Sigmoid colon (tissue), 7 donors: Measurements from ENCODE around the gene LRGUK. TPM values are rescaled to one million over a fixed set of nuclear protein-coding genes. Genes with fewer than 3 reads are reported as not detected.

Source experiments
- DNase-seq: peaks from one replicate; pipeline ENCODE4 v3.0.0-alpha.2; 2019
- H3K27ac ChIP-seq, 4 donors: fragments of 200-600 bp; sonication (generic); one replicate each; pipeline ENCODE4 v1.5.1; 2016 to 2019; ENCODE audit warnings: mild to moderate bottlenecking in 1 of 4
- H3K27me3 ChIP-seq, 3 donors: fragments of 200-600 bp; sonication (generic); one replicate each; pipeline ENCODE4 v1.5.1; 2019; ENCODE audit warnings: mild to moderate bottlenecking in 1 of 3
- H3K36me3 ChIP-seq, 4 donors: fragments of 200-600 bp; sonication (generic); one replicate each; pipeline ENCODE4 v1.5.1; 2016 to 2019
- H3K4me1 ChIP-seq, 4 donors: fragments of 200-600 bp; sonication (generic); one replicate each; pipeline ENCODE4 v1.5.1; 2017 to 2019
- H3K4me3 ChIP-seq, 4 donors: fragments of 200-600 bp; sonication (generic); one replicate each; pipeline ENCODE4 v1.5.1; 2017 to 2019; ENCODE audit warnings: mild to moderate bottlenecking in 2 of 4, moderate library complexity in 1 of 4
- H3K9me3 ChIP-seq, 4 donors: fragments of 200-600 bp in 3 of 4; sonication (generic) in 3 of 4; one replicate each; pipeline versions ENCODE4 v1.5.1 to v1.6.1; 2013 to 2019
- CTCF ChIP-seq, 4 experiments: fragments of 450-650 bp in 3 of 4; fragments of 200-600 bp in 1 of 4; IDR thresholded peaks; one replicate each; pipeline ENCODE4 v1.5.1; 2016 to 2019; ENCODE audit warnings: antibody characterized with exemption in 4 of 4, mild to moderate bottlenecking in 3 of 4, moderate library complexity in 2 of 4
- EP300 ChIP-seq, 4 donors: sonication (generic); formaldehyde crosslinking; IDR thresholded peaks; one replicate each; pipeline ENCODE4 v1.6.1; 2017; ENCODE audit warnings: antibody characterized with exemption in 4 of 4
- POLR2A ChIP-seq, 2 donors: fragments of 450-650 bp; IDR thresholded peaks; one replicate each; pipeline ENCODE4 v1.6.1; 2016; ENCODE audit warnings: antibody characterized with exemption in 2 of 2, mild to moderate bottlenecking in 2 of 2, moderate library complexity in 2 of 2
- POLR2AphosphoS5 ChIP-seq, 4 donors: sonication (generic); formaldehyde crosslinking; IDR thresholded peaks; one replicate each; pipeline ENCODE4 v1.6.1; 2017; ENCODE audit warnings: antibody characterized with exemption in 4 of 4
- WGBS, 2 donors: extraction: QIAGEN DNeasy Blood & Tissue Kit; methylation state at CpG; one replicate each; pipeline ENCODE4 v1.1.7; 2013; 5-methylcytosine and 5-hydroxymethylcytosine counted together
- intact Hi-C: fragments of 100-400 bp; cut with DNase I; formaldehyde crosslinking; loops from one replicate; pipeline ENCODE4 v1.15.1; 2023
- polyA plus RNA-seq, 3 donors: library from polyadenylated mRNA; stranded (reverse); fragments of 200-250 nt; gene quantifications; one replicate each; pipeline ENCODE4 v1.2.3, GENCODE V29; 2013
- total RNA-seq, 4 donors: library from RNA; depleted of rRNA; stranded (reverse); fragments of >200 nt; gene quantifications; one replicate each; pipeline ENCODE4 v1.1.0, GENCODE V29; 2016
- donor health status: healthy with polysubstance abuse.
- donor health status: Bipolar disorder and iron deficiency.
- donor health status: healthy.

Gene LRGUK
- total and polyA plus RNA-seq, 7 donors, result 0.03 to 0.71 (median 0.33) TPM; not detected in 2

- Histone ChIP-seq H3K27ac (no peak overlapping the region), H3K9me3 (no peaks in the 10 kb centered on the region), H3K27me3 (no peaks in the 10 kb centered on the region), H3K4me1 (no peaks in the 10 kb centered on the region), H3K4me3 (no peak overlapping the region), H3K36me3 (no peaks in the 10 kb centered on the region)
- 68 to 84% methylated on average over 3 of the region's 3 CpGs for WGBS, 2 donors
- TF ChIP-seq POLR2A (IDR thresholded peaks at IDR 0.05) (no peak), EP300 (IDR thresholded peaks at IDR 0.05) (no peak), CTCF (IDR thresholded peaks at IDR 0.05) (no peak), POLR2AphosphoS5 (IDR thresholded peaks at IDR 0.05) (no peak)
- intact Hi-C loops, result no loop called here
- no peak for DNase-seq
Observed at GRCh38 chr7:134084488-134085144, 42.5 kb upstream of the LRGUK start.

- intact Hi-C loops, result no loop called here
Observed at GRCh38 chr7:134085311-134085710, 41.8 kb upstream of the LRGUK start.

DNA sequence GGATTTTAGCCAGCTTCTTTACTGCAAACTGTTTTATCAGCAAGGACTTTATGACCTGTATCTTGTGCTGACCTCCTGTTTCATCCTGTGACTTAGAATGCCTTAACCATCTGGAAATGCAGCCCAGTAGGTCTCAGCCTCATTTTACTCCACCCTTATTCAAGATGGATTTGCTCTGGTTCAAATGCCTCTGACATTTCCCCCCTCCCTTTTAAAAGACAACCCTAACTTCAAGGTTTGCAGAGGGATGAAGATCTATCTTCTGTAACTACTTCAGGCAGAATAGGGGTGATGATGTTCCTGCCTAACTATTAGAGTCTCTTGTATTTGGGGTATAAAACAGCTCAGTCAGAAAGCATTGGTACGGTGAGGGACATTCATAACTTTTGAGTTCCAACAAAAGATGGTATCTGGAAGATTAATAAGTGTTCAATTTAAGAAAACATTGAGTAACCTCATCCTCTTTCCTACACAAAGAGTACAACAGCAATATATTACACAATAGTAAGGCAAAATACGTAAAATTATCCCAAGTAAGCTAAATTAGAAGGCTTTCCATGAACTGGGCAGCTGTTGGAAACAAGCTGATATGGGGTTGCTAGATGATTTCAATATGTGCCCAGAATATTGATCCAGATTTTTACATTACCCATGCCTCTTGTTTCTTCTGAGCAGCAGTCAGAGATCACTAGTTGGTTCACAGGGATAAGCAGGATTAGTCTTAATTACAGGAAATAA is 40.0 kb upstream of the LRGUK start:
- Histone ChIP-seq H3K36me3 (no peaks in the 10 kb centered on the region), H3K4me1 (no peaks in the 10 kb centered on the region), H3K4me3 (no peak overlapping the region), H3K27me3 (no peaks in the 10 kb centered on the region), H3K9me3 (no peaks in the 10 kb centered on the region), H3K27ac (no peak overlapping the region)
- TF ChIP-seq POLR2AphosphoS5 (IDR thresholded peaks at IDR 0.05) (no peak), EP300 (IDR thresholded peaks at IDR 0.05) (no peak), CTCF (IDR thresholded peaks at IDR 0.05) (no peak), POLR2A (IDR thresholded peaks at IDR 0.05) (no peak)
- intact Hi-C loops, result no loop called here
- 87 to 91% methylated on average over 2 of the region's 2 CpGs for WGBS, 2 donors
- no peak for DNase-seq

More at GRCh38 chr7:134085311-134085710, 41.8 kb upstream of the LRGUK start:
- Histone ChIP-seq H3K36me3 (no peaks in the 10 kb centered on the region), H3K4me3 (no peak overlapping the region), H3K27ac (no peak overlapping the region), H3K27me3 (no peaks in the 10 kb centered on the region), H3K9me3 (no peaks in the 10 kb centered on the region), H3K4me1 (no peaks in the 10 kb centered on the region)
- DNase-seq, result no peak
- TF ChIP-seq POLR2AphosphoS5 (IDR thresholded peaks at IDR 0.05) (no peak), POLR2A (IDR thresholded peaks at IDR 0.05) (no peak), EP300 (IDR thresholded peaks at IDR 0.05) (no peak), CTCF (IDR thresholded peaks at IDR 0.05) (no peak)

DNA sequence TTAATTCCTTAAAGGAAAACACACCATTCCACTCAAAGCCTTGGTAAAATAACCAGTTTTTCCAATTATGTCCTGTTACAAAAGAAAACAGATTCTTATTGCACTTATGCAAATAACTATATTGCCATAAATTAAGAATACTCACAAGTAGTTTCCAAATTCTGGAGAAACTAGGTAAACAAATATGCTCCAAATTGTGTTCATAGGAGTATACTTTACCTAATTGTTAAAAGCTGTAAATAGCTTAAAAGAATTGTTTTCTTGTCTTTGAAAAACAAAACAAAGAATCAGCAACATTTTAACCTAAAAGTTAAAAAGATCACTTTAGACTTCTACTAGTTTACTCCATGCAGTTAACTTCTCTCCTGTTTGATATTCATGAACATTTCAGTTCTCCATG is 38.9 kb upstream of the LRGUK start:
- Histone ChIP-seq H3K9me3 (no peaks in the 10 kb centered on the region), H3K4me3 (no peak overlapping the region), H3K4me1 (no peaks in the 10 kb centered on the region), H3K27me3 (no peaks in the 10 kb centered on the region), H3K27ac (no peak overlapping the region), H3K36me3 (no peaks in the 10 kb centered on the region)
- intact Hi-C loops, result no loop called here
- TF ChIP-seq POLR2AphosphoS5 (IDR thresholded peaks at IDR 0.05), result no peak
- TF ChIP-seq CTCF (IDR thresholded peaks at IDR 0.05), result no peak
- TF ChIP-seq POLR2A (IDR thresholded peaks at IDR 0.05), result no peak
- no peak for TF ChIP-seq EP300 (IDR thresholded peaks at IDR 0.05)
- DNase-seq, result no peak
